Left forelimb (tissue), 1 donor: ENCODE results near the gene CXorf58.

Source experiments
- DNase-seq: peaks from one replicate; pipeline ENCODE4 v3.0.0-alpha.2; 2018; ENCODE audit warnings: low spot score

The CXorf58 gene

GRCh38 chrX:23900220-23900797 is 7.5 kb upstream of the CXorf58 start:
- no peak for DNase-seq

GRCh38 chrX:23901060-23901459 is 6.7 kb upstream of the CXorf58 start:
- no peak for DNase-seq

- DNase-seq: no peak
These were observed 6.0 kb upstream of the CXorf58 start for GRCh38 chrX:23901805-23902204.

- DNase-seq: no peak
These were observed 5.4 kb upstream of the CXorf58 start for GRCh38 chrX:23902419-23902818.

- no peak for DNase-seq
These were observed 3.7 kb upstream of the CXorf58 start for GRCh38 chrX:23904096-23904495.

- no peak for DNase-seq
These were observed 702 bp upstream of the CXorf58 start for GRCh38 chrX:23907111-23907497.

GRCh38 chrX:23908219-23909004 is 606 bp downstream of the CXorf58 start:
- DNase-seq: no peak

GRCh38 chrX:23911126-23911835 is 3.5 kb downstream of the CXorf58 start:
- no peak for DNase-seq

- no peak for DNase-seq
These were observed 11.3 kb downstream of the CXorf58 start for GRCh38 chrX:23919148-23919547.

GRCh38 chrX:23919706-23920320 is 12.0 kb downstream of the CXorf58 start:
- DNase-seq: no peak

- no peak for DNase-seq
These were observed 18.2 kb downstream of the CXorf58 start for GRCh38 chrX:23926015-23926414.

- no peak for DNase-seq
These were observed 23.2 kb downstream of the CXorf58 start for GRCh38 chrX:23930894-23931604.

GRCh38 chrX:23932046-23932445 is 24.2 kb downstream of the CXorf58 start:
- DNase-seq: no peak

GRCh38 chrX:23935106-23935505 is 27.3 kb downstream of the CXorf58 start:
- DNase-seq: no peak

- DNase-seq: no peak
These were observed 28.4 kb downstream of the CXorf58 start for GRCh38 chrX:23936180-23936579.

- no peak for DNase-seq
These were observed 29.3 kb downstream of the CXorf58 start for GRCh38 chrX:23937100-23937499.

GRCh38 chrX:23938690-23939089 is 30.9 kb downstream of the CXorf58 start:
- no peak for DNase-seq

GRCh38 chrX:23939203-23939602 is 31.4 kb downstream of the CXorf58 start:
- DNase-seq: no peak

- DNase-seq: no peak
These were observed 36.4 kb downstream of the CXorf58 start for GRCh38 chrX:23944234-23944633.

- DNase-seq: no peak
These were observed 37.4 kb downstream of the CXorf58 start for GRCh38 chrX:23945206-23945605.

GRCh38 chrX:23952391-23952790 is 44.6 kb downstream of the CXorf58 start:
- DNase-seq: no peak
